Fibroblast of skin of back (primary cell): Measurements from ENCODE around the gene OIT3.
A peak's percentile ranks its signal among the peaks of the same experiment; 100 is the strongest.

Experiments
- DNase-seq: peaks from one replicate; pipeline ENCODE4 v3.0.0-alpha.2; 2013

OIT3 gene

GRCh38 chr10:72952642-72953158 lies 59.2 kb downstream of the OIT3 start:
- no peak for DNase-seq

GRCh38 chr10:72953687-72954086 lies 60.1 kb downstream of the OIT3 start:
- peak; percentile 3 for DNase-seq

GRCh38 chr10:72954230-72954595 lies 60.7 kb downstream of the OIT3 start:
- DNase-seq, result no peak

GRCh38 chr10:72954596-72955554 lies 61.3 kb downstream of the OIT3 start, which contains the start of gene PLA2G12B:
TSS of gene PLA2G12B (minus strand) at chr10:72954806. CDS start at chr10:72954685, 121 bp downstream.
- no peak for DNase-seq

GRCh38 chr10:72956001-72956400 lies 62.5 kb downstream of the OIT3 start:
- no peak for DNase-seq

GRCh38 chr10:72976886-72977285 lies 83.3 kb downstream of the OIT3 start:
- DNase-seq, result no peak

- DNase-seq, result no peak
Observed at GRCh38 chr10:72979709-72980108, 86.2 kb downstream of the OIT3 start.

GRCh38 chr10:72980348-72980747 lies 86.8 kb downstream of the OIT3 start:
- no peak for DNase-seq

GRCh38 chr10:72981028-72981881 lies 87.7 kb downstream of the OIT3 start:
- DNase-seq, result no peak

- DNase-seq, result peak; percentile 30
Observed at GRCh38 chr10:72981882-72982529, 88.5 kb downstream of the OIT3 start.
